Parathyroid adenoma (tissue), 2 donors: ENCODE results near the gene ZNF180.

Experiments
- H2AFZ ChIP-seq: fragments of 300-600 bp; sonication (generic); one replicate; pipeline ENCODE4 v1.7.0; 2017; ENCODE audit warnings: antibody characterized with exemption, mild to moderate bottlenecking
- H3K27ac ChIP-seq: fragments of 300-600 bp; sonication (generic); one replicate; pipeline ENCODE4 v1.7.0; 2017
- H3K27me3 ChIP-seq: fragments of 300-600 bp; sonication (generic); one replicate; pipeline ENCODE4 v1.7.0; 2017; ENCODE audit warnings: low read length; ENCODE audit not compliant: control insufficient read depth, insufficient read depth
- H3K36me3 ChIP-seq: fragments of 300-600 bp; sonication (generic); one replicate; pipeline ENCODE4 v1.7.0; 2017; ENCODE audit warnings: low read length; ENCODE audit not compliant: control insufficient read depth, insufficient read depth
- H3K4me1 ChIP-seq: fragments of 300-600 bp; sonication (generic); one replicate; pipeline ENCODE4 v1.7.0; 2017; ENCODE audit warnings: control low read depth
- H3K4me2 ChIP-seq: fragments of 300-600 bp; sonication (generic); one replicate; pipeline ENCODE4 v1.7.0; 2017; ENCODE audit warnings: low read length
- H3K4me3 ChIP-seq: fragments of 300-600 bp; sonication (generic); one replicate; pipeline ENCODE4 v1.7.0; 2017; ENCODE audit warnings: low read depth, low read length
- H3K79me2 ChIP-seq: fragments of 300-600 bp; sonication (generic); one replicate; pipeline ENCODE4 v1.7.0; 2017; ENCODE audit warnings: control low read depth
- H3K9ac ChIP-seq: fragments of 300-600 bp; sonication (generic); one replicate; pipeline ENCODE4 v1.7.0; 2017; ENCODE audit warnings: mild to moderate bottlenecking
- H3K9me3 ChIP-seq: fragments of 300-600 bp; sonication (generic); one replicate; pipeline ENCODE4 v1.7.0; 2017; ENCODE audit warnings: low read length; ENCODE audit not compliant: control insufficient read depth
- TF ChIP-seq, protein P1 (sequence below): fragments of 300-600 bp; sonication (generic); IDR thresholded peaks from one replicate; pipeline ENCODE4 v1.7.0; 2017; ENCODE audit warnings: antibody characterized with exemption, mild to moderate bottlenecking
- donor health status: primary hyperparathyroidism.

The ZNF180 gene

GRCh38 chr19:44430956-44431355 is 69.4 kb downstream of the ZNF180 start:
- Histone ChIP-seq H3K9me3 (peaks cover 12% of the 10 kb centered on the region), H3K27me3 (no peaks in the 10 kb centered on the region), H3K27ac (no peak overlapping the region), H3K9ac (no peak overlapping the region), H3K4me2 (no peak overlapping the region), H3K36me3 (peaks cover 7% of the 10 kb centered on the region), H3K79me2 (no peaks in the 10 kb centered on the region), H3K4me1 (no peaks in the 10 kb centered on the region), H3K4me3 (no peak overlapping the region), H2AFZ (no peak overlapping the region)
- TF ChIP-seq, protein P1, sequence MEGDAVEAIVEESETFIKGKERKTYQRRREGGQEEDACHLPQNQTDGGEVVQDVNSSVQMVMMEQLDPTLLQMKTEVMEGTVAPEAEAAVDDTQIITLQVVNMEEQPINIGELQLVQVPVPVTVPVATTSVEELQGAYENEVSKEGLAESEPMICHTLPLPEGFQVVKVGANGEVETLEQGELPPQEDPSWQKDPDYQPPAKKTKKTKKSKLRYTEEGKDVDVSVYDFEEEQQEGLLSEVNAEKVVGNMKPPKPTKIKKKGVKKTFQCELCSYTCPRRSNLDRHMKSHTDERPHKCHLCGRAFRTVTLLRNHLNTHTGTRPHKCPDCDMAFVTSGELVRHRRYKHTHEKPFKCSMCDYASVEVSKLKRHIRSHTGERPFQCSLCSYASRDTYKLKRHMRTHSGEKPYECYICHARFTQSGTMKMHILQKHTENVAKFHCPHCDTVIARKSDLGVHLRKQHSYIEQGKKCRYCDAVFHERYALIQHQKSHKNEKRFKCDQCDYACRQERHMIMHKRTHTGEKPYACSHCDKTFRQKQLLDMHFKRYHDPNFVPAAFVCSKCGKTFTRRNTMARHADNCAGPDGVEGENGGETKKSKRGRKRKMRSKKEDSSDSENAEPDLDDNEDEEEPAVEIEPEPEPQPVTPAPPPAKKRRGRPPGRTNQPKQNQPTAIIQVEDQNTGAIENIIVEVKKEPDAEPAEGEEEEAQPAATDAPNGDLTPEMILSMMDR = no peak
